NCI-H510A (cell line): ENCODE data around the gene TCF20.

Experiments
- DNase-seq: peaks from one replicate; lab custom pipeline; 2025; lab: John Stamatoyannopoulos, UW

Gene TCF20

GRCh38 chr22:42258126-42258525 is 12.3 kb downstream of the TCF20 start:
- DNase-seq: no peak

- no peak for DNase-seq
Measured at GRCh38 chr22:42257386-42257785, 13.1 kb downstream of the TCF20 start.

GRCh38 chr22:42256930-42257329 is 13.5 kb downstream of the TCF20 start:
- DNase-seq: no peak

GRCh38 chr22:42256220-42256619 is 14.2 kb downstream of the TCF20 start:
- no peak for DNase-seq

- no peak for DNase-seq
Measured at GRCh38 chr22:42249831-42250230, 20.6 kb downstream of the TCF20 start.

GRCh38 chr22:42248995-42249394 is 21.5 kb downstream of the TCF20 start:
- no peak for DNase-seq

- DNase-seq: no peak
Measured at GRCh38 chr22:42247596-42247995, 22.9 kb downstream of the TCF20 start.

- no peak for DNase-seq
Measured at GRCh38 chr22:42243802-42244060, 26.7 kb downstream of the TCF20 start.

- no peak for DNase-seq
Measured at GRCh38 chr22:42236848-42237247, 33.6 kb downstream of the TCF20 start.

GRCh38 chr22:42236268-42236667 is 34.2 kb downstream of the TCF20 start:
- DNase-seq: no peak

- no peak for DNase-seq
Measured at GRCh38 chr22:42233879-42234278, 36.6 kb downstream of the TCF20 start.

- DNase-seq: no peak
Measured at GRCh38 chr22:42231929-42232328, 38.5 kb downstream of the TCF20 start.

GRCh38 chr22:42229455-42230149 is 40.9 kb downstream of the TCF20 start:
- DNase-seq: no peak

GRCh38 chr22:42228483-42228882 is 42.0 kb downstream of the TCF20 start:
- DNase-seq: no peak

- DNase-seq: no peak
Measured at GRCh38 chr22:42227435-42227834, 43.0 kb downstream of the TCF20 start.

GRCh38 chr22:42225841-42226240 is 44.6 kb downstream of the TCF20 start:
- DNase-seq: no peak

- no peak for DNase-seq
Measured at GRCh38 chr22:42222140-42222539, 48.3 kb downstream of the TCF20 start.
